NCI-H748 treated with DMSO at 0.1 percent for 48 hours (cell line): Measurements from ENCODE around the gene RPS27L.

Experiments used
- DNase-seq: peaks from one replicate; lab custom pipeline; 2025; lab: John Stamatoyannopoulos, UW

The RPS27L gene

DNA sequence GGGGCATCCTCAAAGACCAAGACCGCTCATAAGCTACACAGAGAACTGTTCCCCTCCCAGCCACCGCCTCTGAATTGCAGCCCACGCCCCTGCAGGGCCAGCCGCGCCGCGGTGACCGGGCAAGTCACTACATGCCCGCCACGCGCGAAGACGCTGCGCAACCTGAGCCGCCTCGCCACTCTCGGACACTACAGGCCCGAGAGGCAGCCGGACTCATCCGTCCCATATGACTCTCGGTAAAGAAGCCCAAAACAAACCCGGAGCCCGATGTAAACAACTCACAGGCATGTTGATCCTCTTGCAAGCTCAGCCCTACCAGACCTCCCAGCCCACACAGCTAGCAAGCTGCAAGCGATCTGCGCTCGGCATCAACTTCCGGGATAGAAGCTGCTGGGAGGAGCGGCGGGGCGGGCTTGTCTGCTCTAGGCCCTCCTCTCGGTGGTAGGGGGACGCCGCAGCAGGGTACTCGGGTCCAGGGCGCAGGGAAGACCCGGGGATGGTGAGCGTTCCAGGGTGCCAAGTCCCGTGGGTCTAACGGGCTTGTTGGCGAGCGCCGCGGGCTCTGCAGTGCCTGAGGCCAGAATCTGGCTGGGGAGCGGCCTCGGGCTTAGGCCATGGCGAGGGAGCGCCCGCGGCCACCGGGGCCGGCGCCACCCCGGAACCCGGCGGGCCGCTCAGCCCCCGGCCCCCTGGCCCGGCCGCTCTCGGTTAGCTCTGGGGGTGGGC lies at the start of gene RPS27L:
Gene RPS27L, minus strand, starts transcription at position 360 of the 726 bp plus-strand sequence. Its CDS starts 72 bp downstream, at position 288.
- DNase-seq: peak; percentile 77

- no peak for DNase-seq
These were observed 48.8 kb upstream of the RPS27L start for GRCh38 chr15:63206079-63206478.

DNA sequence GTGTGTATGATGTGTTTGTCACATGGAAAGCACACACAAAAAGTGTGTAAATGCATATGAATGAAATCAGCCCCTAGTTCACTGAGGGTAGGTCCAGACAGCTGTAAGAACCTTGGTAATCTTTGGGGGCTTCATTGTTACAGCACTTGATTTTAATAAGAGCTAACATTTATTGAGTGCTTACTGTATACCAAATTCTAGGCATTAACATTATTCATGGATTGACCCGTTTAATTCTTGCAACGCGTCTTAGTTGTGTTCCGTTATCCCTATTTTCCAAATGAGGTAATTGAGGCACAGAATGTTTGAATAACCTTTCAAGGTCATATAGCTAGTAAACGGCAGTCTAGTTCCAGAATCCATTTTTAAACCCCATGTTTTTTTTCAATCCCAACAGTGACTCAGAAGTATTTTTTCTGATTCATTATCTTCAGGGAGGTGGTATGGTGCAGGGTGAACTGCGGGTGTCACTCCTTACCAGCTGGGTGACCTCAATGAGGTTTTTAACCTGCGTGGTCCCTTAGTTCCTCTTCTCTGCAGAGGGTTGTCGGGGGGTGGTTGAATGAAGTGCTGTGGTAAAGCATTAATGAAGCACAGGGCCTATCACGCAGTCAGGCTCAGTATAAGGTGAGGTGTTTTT lies 46.3 kb upstream of the RPS27L start:
- DNase-seq: no peak

DNA sequence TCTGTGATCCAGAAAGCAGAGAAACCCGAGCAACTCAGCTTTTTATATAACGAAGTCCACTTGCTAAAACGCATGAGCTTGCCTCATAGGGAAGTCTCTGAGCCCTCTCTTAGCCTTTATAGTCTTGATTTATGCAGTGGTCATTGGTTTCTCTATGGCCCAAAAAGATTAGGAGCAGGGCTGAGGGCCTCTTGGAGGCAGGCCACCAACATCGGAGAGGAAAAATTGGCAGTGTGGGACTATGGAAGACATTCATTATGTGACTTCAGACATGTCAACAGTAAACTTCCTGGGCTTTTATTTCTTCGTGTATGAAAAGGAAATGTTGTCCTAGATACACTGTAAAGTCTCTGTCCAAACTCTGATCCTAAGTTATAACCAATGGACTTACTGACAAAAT lies 45.6 kb upstream of the RPS27L start:
- DNase-seq: no peak

- DNase-seq: no peak
These were observed 43.4 kb upstream of the RPS27L start for GRCh38 chr15:63200464-63201249.

DNA sequence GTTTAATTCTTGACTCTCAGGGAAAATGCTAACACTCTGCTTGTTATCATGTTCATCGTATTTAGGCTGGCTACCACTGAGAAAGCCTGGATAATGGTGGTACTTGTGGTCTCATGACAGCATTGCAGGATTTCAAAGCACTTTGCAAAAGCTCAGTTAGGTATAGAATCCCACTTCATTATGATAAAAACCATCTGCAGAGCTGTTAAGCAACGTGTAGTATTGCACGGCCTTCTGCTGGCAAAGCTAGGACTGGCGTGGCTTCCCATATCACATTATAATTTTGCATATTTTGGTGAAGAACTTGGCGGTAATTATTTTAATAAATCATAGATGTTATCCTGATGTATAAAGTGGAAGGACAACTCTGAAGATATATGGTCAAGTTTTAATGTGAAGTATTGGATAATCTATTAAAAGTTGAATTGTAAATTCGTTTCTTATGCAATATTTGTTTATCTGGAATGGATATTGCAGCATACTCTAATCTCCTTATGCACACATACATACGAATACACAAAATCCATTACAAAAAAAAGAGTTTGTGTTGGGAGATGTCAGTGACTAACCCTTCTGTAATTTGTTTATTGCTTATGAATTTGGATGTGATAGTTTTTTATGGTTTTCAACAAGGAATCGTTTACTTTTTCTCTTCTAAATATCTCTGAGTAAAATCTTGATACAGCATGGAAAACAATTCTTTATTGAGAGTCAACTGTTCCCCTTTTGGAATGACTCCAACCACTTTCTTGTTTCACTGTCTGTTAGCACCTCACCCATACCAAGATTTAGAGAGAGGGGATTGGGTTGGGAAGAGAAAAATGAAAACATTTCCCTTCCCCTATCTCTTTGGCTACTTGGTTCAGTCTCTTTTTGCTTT lies 41.3 kb upstream of the RPS27L start:
- DNase-seq: no peak

GRCh38 chr15:63197626-63198025 lies 40.3 kb upstream of the RPS27L start:
- no peak for DNase-seq

DNA sequence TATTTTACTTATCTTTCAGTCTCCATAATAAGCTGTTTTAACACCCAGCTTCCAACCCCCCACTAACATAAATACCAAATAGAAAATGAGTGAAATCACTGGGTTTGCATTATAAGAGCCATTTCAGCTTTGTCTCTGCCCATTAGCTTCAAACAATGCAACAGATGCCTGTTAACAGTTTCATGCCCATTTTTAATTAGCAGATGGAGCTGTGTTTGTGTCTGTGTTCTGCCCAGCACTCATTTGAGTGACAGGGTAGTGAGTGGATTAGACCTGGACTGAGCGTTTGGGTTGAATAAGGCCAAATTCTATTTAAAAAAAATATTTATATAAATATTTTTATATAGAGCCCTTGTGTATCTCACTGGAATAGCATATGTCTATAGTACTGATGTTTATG lies 39.6 kb upstream of the RPS27L start:
- no peak for DNase-seq

DNA sequence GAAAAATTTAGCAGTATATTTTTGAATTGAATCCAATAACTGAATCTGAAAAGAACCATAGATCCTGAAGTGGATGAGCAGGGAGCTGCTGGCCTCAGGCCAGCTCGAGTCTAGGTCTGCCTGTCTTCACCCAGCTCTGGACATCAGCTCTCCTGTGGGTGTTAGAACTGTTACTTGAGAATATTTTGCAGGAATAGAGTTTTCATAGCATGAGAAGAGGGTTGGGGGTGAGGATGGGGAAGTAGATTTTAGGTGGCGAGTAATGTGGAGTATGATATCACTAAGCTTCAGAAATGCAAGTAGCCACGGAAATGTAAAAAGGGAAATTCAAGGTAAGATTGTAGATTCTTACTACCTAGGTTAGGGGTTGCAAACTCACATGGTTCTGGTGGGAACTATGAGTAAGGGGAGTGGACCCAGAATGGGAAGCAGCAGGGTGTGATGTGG lies 38.3 kb upstream of the RPS27L start:
- DNase-seq: no peak

DNA sequence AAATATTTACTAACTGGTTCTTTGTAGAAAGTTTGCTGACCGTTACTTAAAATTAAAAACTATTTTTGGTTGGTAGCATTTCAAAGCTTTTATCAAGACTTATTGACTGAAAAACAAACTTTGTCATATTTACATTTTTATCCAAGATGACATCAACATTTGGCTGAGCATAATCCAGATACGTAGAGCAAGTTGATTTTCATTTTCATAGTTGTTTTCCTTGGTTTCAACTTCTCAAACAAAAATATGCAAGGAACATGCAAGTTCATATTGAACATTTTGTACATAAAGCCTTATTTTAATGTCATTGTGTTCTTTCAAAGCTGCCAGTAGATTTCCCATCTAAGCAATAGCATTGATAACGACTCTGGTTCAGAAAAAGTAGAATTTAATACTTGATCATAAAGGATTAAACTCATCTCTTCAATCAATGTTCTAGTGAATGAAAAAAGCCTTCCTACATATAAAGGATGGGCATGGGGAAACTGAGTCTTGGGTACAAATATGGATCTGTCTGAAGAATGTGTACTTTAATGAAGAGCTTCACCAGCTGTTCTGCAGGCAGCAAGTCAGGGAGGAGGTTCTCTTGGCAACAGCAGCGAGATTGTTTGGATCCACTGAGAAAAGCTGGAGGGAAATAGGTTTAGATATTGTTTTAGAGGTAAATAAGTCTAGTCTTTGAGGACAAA lies 37.7 kb upstream of the RPS27L start:
- DNase-seq: no peak

DNA sequence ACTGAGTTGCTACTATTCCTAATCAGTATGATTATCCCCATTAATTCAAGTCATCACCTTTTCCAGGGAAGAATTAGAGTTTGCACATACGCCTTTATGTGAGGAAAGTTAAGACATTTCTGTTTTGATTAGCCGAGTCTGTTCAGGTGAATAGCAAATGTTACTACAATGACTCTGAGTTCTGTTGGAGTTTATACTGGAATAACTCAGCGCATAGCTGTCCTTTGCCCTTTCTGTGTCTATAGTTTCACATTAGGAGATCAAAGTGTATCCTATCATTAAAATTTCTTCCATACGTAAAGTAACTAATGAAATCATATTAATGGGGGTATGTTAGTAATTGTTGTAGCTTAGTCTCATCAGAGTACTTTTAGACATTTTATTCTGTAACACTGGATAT lies 37.0 kb upstream of the RPS27L start:
- DNase-seq: no peak

DNA sequence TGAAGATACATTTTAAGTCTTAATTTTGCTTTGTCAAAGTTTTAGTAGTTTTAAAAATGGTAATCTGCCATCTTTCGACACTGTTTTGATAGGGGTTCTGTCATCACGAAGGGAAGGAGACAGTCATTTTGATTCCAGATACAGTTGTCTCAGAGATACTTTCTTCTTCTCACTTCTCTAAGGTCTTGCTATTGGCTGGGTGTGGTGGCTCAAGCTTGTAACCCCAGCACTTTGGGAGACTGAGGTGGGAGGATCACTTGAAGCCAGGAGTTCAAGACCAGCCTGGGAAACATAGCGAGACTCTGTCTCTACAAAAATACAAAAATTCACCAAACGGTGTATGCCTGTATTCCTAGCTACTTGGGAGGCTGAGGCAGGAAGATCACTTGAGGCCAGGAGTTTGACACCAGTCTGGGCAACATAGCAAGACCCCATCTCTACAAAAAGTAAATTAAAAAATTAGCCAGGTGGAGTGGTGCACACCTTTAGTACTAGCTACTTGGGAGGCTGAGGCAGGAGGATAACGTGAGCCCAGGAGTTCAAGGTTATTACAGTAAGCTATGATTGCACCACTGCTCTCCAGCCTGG lies 35.4 kb upstream of the RPS27L start:
- DNase-seq: no peak

DNA sequence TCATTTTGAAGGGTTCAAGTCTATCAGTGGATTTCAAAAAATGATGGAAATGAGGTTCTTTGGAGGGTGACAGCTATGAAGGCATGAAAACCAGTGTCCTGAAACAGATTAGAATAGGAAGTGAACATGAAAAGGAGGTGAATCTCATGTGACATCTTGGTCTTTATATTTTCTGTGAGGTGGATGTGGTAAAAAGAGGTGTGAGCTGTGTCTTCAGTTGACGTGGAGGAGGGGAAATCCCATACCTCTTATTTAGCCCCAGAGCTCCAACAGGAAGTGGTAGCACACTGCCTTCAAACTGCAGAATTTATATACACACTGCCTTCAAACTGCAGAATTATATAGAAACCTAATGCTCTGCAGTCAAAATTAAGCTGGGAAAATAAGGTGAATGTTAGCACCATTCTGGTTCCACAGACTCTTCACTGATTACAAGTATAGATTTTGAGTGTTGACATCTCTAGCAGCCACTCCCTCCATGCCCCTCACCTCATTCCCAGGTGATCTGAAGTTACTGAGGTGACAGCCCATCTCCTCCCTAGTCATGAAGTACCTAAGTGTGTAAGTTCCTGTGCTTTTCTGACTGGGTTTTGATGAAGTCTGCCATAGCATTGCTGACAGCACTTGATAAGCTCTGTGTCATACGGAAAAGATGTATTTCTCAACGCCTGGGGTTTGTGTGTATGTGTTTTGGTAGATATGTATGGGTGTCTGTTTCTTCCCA lies 34.8 kb upstream of the RPS27L start:
- no peak for DNase-seq

DNA sequence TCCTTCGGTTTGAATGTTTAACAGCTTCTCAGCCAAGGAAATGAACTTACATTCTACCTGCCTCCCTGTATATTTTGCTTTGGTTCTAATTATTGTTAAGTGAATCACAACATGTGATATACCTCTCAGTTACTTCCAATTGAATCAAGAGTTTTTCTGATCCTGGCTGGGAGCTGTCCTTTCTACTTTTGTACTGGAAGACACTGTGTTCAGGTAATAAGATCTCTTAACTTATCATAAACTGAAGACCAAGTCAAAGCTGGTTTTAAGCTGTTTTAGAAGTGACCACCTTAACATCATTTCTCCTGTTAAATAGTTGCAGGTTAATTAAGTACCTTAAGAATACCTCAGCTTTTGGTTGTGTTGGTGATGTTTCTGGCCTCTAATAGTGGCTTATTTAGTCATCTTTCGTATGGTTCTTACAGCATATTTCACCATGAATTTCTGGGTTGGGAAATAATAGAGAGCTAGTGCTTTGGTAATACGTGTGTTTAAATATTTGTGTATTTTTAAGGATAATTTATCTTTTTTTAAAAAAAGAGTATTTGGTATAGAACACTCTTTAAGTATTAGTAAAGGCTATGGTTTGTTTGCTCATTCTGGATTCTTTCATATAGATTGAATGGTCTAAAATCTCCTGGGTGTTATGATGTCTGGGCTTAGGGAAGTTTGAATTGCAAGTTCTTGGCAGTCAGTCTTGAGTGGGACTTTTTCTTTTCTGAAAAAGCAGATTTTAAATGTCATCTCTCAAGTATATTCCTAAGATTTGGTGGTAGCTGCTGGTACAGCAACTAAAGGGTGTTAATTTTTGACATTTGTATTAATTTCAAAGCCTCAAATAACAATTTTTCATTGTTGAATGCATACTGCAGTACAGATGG lies 33.7 kb upstream of the RPS27L start:
- DNase-seq: no peak

- DNase-seq: no peak
These were observed 32.9 kb upstream of the RPS27L start for GRCh38 chr15:63189941-63190768.

DNA sequence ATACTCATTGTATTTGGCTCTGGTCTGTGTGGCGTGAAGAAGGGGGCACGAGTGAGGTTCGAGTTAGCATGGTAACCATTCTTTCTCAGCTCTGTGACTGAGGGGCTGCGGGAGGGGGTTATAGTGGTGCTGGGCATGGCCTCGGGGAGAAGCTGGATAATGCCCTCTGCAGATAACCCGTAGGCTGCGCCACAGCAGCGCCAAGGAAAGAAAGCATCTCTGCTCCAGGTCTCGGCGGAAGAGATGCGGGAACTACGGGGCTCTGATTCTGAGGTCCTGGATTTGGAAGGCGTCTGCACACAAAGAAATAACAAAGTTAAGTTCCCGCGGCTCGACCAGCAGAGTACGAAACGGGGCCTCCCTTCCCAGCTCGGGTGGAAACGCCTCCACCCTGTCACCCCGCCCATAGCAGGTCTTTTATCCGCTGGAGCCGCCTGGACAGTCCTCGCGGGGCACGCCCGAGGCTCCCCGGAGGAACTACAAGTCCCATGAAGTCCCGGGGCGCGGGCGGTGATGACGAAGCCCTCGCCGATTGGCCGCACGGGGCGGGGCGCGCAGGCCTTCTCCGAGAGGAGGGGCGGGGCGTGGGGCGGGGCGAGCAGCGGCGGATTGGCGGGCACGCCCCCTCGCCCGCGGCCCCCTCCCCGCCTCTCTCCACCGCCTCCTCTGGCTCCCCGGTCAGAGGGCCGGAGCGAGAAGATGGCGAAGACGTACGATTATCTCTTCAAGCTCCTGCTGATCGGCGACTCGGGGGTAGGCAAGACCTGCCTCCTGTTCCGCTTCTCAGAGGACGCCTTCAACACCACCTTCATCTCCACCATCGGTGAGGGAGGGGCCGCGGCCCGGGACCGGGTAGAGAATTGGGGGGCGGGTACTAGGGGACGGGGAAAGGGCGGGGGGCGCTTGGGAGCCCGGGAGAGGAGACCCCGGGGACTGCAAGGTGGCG lies 31.9 kb upstream of the RPS27L start, which contains the start of gene RAB8B:
Gene RAB8B, plus strand, starts transcription at position 681 of the 946 bp plus-strand sequence. Its CDS starts 19 bp downstream, at position 700.
- DNase-seq: peak; percentile 68
